CD14-positive monocyte (primary cell): ENCODE measurements around the gene KSR2. TPM values are rescaled to one million over a fixed set of nuclear protein-coding genes. Genes with fewer than 3 reads are reported as not detected.

Source experiments
- DNase-seq, 3 donors: peaks; one replicate each; pipeline ENCODE4 v3.0.0-alpha.2; 2011 to 2022
- H2AFZ ChIP-seq: 2 replicates; pipeline ENCODE4 v1.6.0; 2012; ENCODE audit warnings: mild to moderate bottlenecking, low read depth, low read length, inconsistent platforms; ENCODE audit not compliant: insufficient read depth, poor library complexity, severe bottlenecking
- H3K27ac ChIP-seq, 2 donors: 1 replicate in 1 of 2; 2 replicates in 1 of 2; pipeline ENCODE4 v1.5.1; 2012 to 2013; ENCODE audit warnings: low read length in 2 of 2, control low read depth in 1 of 2, inconsistent platforms in 1 of 2, low read depth in 1 of 2, mild to moderate bottlenecking in 1 of 2
- H3K27me3 ChIP-seq, 2 donors: one replicate each; pipeline versions ENCODE4 v1.6.0 to v1.6.1; 2011 to 2013; ENCODE audit warnings: low read length in 2 of 2; ENCODE audit not compliant: control insufficient read depth in 2 of 2, insufficient read depth in 2 of 2
- H3K36me3 ChIP-seq, 2 donors: replicated peaks in 1 of 2; 1 replicate in 1 of 2; 2 replicates in 1 of 2; pipeline versions ENCODE4 v1.5.1 to v1.6.1; 2012 to 2013; ENCODE audit warnings: low read length in 2 of 2, control low read depth in 1 of 2, inconsistent platforms in 1 of 2, mild to moderate bottlenecking in 1 of 2; ENCODE audit not compliant: insufficient read depth in 2 of 2, control insufficient read depth in 1 of 2
- H3K4me1 ChIP-seq, 2 donors: 1 replicate in 1 of 2; 2 replicates in 1 of 2; pipeline versions ENCODE4 v1.5.1 to v1.6.1; 2012 to 2013; ENCODE audit warnings: low read length in 2 of 2, control low read depth in 1 of 2, inconsistent platforms in 1 of 2, mild to moderate bottlenecking in 1 of 2, moderate library complexity in 1 of 2; ENCODE audit not compliant: insufficient read depth in 2 of 2, control insufficient read depth in 1 of 2
- H3K4me2 ChIP-seq: replicated peaks from 2 replicates; pipeline ENCODE3; 2012; ENCODE audit warnings: low read length, moderate library complexity, mild to moderate bottlenecking; ENCODE audit not compliant: poor library complexity, severe bottlenecking; ENCODE audit errors: extremely low read depth
- H3K4me3 ChIP-seq, 3 experiments: fragments of 200-600 bp in 1 of 3; sonication (generic) in 1 of 3; replicated peaks in 1 of 3; 1 replicate in 2 of 3; 2 replicates in 1 of 3; pipeline ENCODE4 v1.5.1; 2011 to 2013; ENCODE audit warnings: low read length in 3 of 3, mild to moderate bottlenecking in 3 of 3, control low read depth in 2 of 3, low read depth in 2 of 3, inconsistent platforms in 1 of 3, moderate library complexity in 1 of 3
- H3K79me2 ChIP-seq: 2 replicates; pipeline ENCODE4 v1.6.0; 2012; ENCODE audit warnings: mild to moderate bottlenecking, control low read depth, inconsistent platforms, low read length, moderate library complexity; ENCODE audit not compliant: insufficient read depth
- H3K9ac ChIP-seq: 2 replicates; pipeline ENCODE4 v1.6.0; 2017; ENCODE audit warnings: low read length, mild to moderate bottlenecking; ENCODE audit not compliant: insufficient read depth, poor library complexity, severe bottlenecking
- H3K9me3 ChIP-seq, 2 donors: replicated peaks in 1 of 2; 1 replicate in 1 of 2; 2 replicates in 1 of 2; pipeline versions ENCODE4 v1.5.1 to v1.6.1; 2012 to 2013; ENCODE audit warnings: low read length in 2 of 2, control low read depth in 1 of 2; ENCODE audit not compliant: control insufficient read depth in 1 of 2, insufficient read depth in 1 of 2
- H4K20me1 ChIP-seq: 2 replicates; pipeline ENCODE4 v1.6.0; 2012; ENCODE audit warnings: mild to moderate bottlenecking, low read length, control low read depth, moderate library complexity; ENCODE audit not compliant: insufficient read depth
- H3K27ac Mint-ChIP-seq, 7 donors: one replicate each; pipeline ENCODE4 v1.8.0; 2020; ENCODE audit warnings: mild to moderate bottlenecking in 7 of 7, mixed read lengths in 7 of 7, moderate library complexity in 6 of 7, inconsistent platforms in 2 of 7
- H3K27me3 Mint-ChIP-seq, 3 donors: one replicate each; pipeline ENCODE4 v1.8.0; 2021 to 2022; ENCODE audit warnings: low read depth in 3 of 3, mild to moderate bottlenecking in 3 of 3, mixed read lengths in 3 of 3, moderate library complexity in 3 of 3, inconsistent platforms in 1 of 3
- H3K36me3 Mint-ChIP-seq, 2 donors: one replicate each; pipeline ENCODE4 v1.8.0; 2020; ENCODE audit warnings: mixed read lengths in 2 of 2, inconsistent platforms in 1 of 2, mild to moderate bottlenecking in 1 of 2
- H3K4me1 Mint-ChIP-seq: one replicate; pipeline ENCODE4 v1.8.0; 2020; ENCODE audit warnings: mild to moderate bottlenecking, mixed read lengths
- H3K4me3 Mint-ChIP-seq, 2 donors: one replicate each; pipeline ENCODE4 v1.8.0; 2020; ENCODE audit warnings: mild to moderate bottlenecking in 2 of 2, mixed read lengths in 2 of 2, moderate library complexity in 1 of 2
- H3K9me3 Mint-ChIP-seq, 7 donors: one replicate each; pipeline ENCODE4 v1.8.0; 2020 to 2022; ENCODE audit warnings: mixed read lengths in 7 of 7, mild to moderate bottlenecking in 6 of 7, moderate library complexity in 6 of 7, inconsistent platforms in 2 of 7
- CTCF ChIP-seq: fragments of 200-600 bp; IDR thresholded peaks from one replicate; pipeline ENCODE4 v1.8.0; 2022; ENCODE audit warnings: antibody characterized with exemption, mild to moderate bottlenecking
- WGBS: methylation state at CpG from one replicate; pipeline ENCODE4 v1.1.5; 2013; ENCODE audit warnings: missing lambda C conversion rate; ENCODE audit not compliant: insufficient coverage; 5-methylcytosine and 5-hydroxymethylcytosine counted together
- intact Hi-C, 2 donors: fragments of 100-400 bp; cut with micrococcal nuclease; formaldehyde crosslinking; loops; one replicate each; pipeline versions ENCODE4 v1.15.0 to v1.15.1; 2023
- polyA plus RNA-seq, 3 donors: library from polyadenylated mRNA; depleted of rRNA in 1 of 3; unstranded in 2 of 3; stranded (reverse) in 1 of 3; fragments of 300-500 nt in 2 of 3; fragments of >200 nt in 1 of 3; fragmentation: Illumina TruSeq in 2 of 3; gene quantifications; 1 replicate in 2 of 3; 2 replicates in 1 of 3; pipeline ENCODE4 v1.2.3, GENCODE V29; 2012 to 2021

Gene KSR2
- polyA plus RNA-seq, 3 donors: not detected

- no peak overlapping the region for H3K4me2 ChIP-seq
- no peak overlapping the region for H3K4me3 ChIP-seq
- H2AFZ ChIP-seq: no peak overlapping the region
- H3K27me3 Mint-ChIP-seq: peaks cover 19 to 28% (median 25%) of the 10 kb centered on the region in 3 donors
- TF ChIP-seq CTCF: no peak
- no peak overlapping the region for H3K4me3 Mint-ChIP-seq
- H3K9ac ChIP-seq: no peak overlapping the region
- no peaks in the 10 kb centered on the region for H4K20me1 ChIP-seq
- H3K4me1 Mint-ChIP-seq: peaks cover 3% of the 10 kb centered on the region
- WGBS: 86% methylated on average over 7 of the region's 7 CpGs
- H3K79me2 ChIP-seq: no peaks in the 10 kb centered on the region
- no peak for DNase-seq
- H3K4me1 ChIP-seq: no peaks in the 10 kb centered on the region
- H3K27ac ChIP-seq: no peak overlapping the region
- intact Hi-C loops: no loop called here
- no peaks in the 10 kb centered on the region for H3K36me3 Mint-ChIP-seq
- H3K27ac Mint-ChIP-seq: no peak overlapping the region
- H3K9me3 ChIP-seq: peaks cover 0 to under 1% of the 10 kb centered on the region in 2 donors
- peaks cover 0 to 4% (median 0%) of the 10 kb centered on the region in 7 donors for H3K9me3 Mint-ChIP-seq
- no peaks in the 10 kb centered on the region for H3K36me3 ChIP-seq
- H3K27me3 ChIP-seq: peaks cover 3 to 14% of the 10 kb centered on the region in 2 donors
Measured at GRCh38 chr12:117872546-117873169, 96.1 kb downstream of the KSR2 start.

GRCh38 chr12:117869551-117869950, 99.2 kb downstream of the KSR2 start:
- no peaks in the 10 kb centered on the region for H3K4me1 ChIP-seq
- H3K79me2 ChIP-seq: no peaks in the 10 kb centered on the region
- Mint-ChIP-seq H3K36me3 (no peaks in the 10 kb centered on the region), H3K4me1 (no peaks in the 10 kb centered on the region), H3K27me3 (peaks cover 1 to 6% (median 6%) of the 10 kb centered on the region in 3 donors), H3K9me3 (peaks cover 0 to 6% (median 0%) of the 10 kb centered on the region in 7 donors), H3K27ac (no peak overlapping the region), H3K4me3 (no peak overlapping the region)
- no peak overlapping the region for H3K4me3 ChIP-seq
- 93% methylated on average over 5 of the region's 8 CpGs for WGBS
- no peaks in the 10 kb centered on the region for H3K27me3 ChIP-seq
- H3K9ac ChIP-seq: no peak overlapping the region
- no peaks in the 10 kb centered on the region for H4K20me1 ChIP-seq
- H3K36me3 ChIP-seq: no peaks in the 10 kb centered on the region
- intact Hi-C loops: no loop called here
- H3K9me3 ChIP-seq: peaks cover 0 to 5% of the 10 kb centered on the region in 2 donors
- H2AFZ ChIP-seq: no peak overlapping the region
- no peak overlapping the region for H3K27ac ChIP-seq
- DNase-seq: no peak
- H3K4me2 ChIP-seq: no peak overlapping the region
- no peak for TF ChIP-seq CTCF
